WTC11 (cell line): ENCODE results near the gene MAP4.
"Not testable (repeated sequence)": the region's sequence is repeated elsewhere in the genome, so short reads cannot be mapped to it uniquely, and the experiment has no call there.

Experiments
- CTCF ChIP-seq: fragments of 200-600 bp; IDR thresholded peaks from 2 replicates; pipeline ENCODE4 v1.8.0; 2022; ENCODE audit warnings: antibody characterized with exemption
- NFYB ChIP-seq: sonication (generic); formaldehyde crosslinking; conservative IDR thresholded peaks from 2 replicates; pipeline ENCODE4 v1.8.0; 2022; ENCODE audit warnings: low read depth, missing genetic modification reagents
- RELA ChIP-seq: sonication (generic); formaldehyde crosslinking; IDR thresholded peaks from 2 replicates; pipeline ENCODE4 v1.8.1; 2022; ENCODE audit warnings: missing genetic modification reagents, mild to moderate bottlenecking, borderline replicate concordance
- TP53 ChIP-seq: sonication (generic); formaldehyde crosslinking; IDR thresholded peaks from 2 replicates; pipeline ENCODE4 v1.8.1; 2023; ENCODE audit warnings: mild to moderate bottlenecking, missing genetic modification reagents

GRCh38 chr3:47887991-47888390 lies 128.2 kb downstream of the MAP4 start:
- TF ChIP-seq CTCF; TP53 (CRISPR knock-in tag); RELA: not testable (repeated sequence)
- TF ChIP-seq NFYB (CRISPR knock-in tag) = peak; percentile 42; the same call in 1 of the 2 replicates
